ENCODE data around the gene IGLL1. TPM values are rescaled to one million over a fixed set of nuclear protein-coding genes. Genes with fewer than 3 reads are reported as not detected.
"Not testable (repeated sequence)": the region's sequence is repeated elsewhere in the genome, so short reads cannot be mapped to it uniquely, and the experiment has no call there.

IGLL1 gene
- total RNA-seq, 1 experiment from 2014 or later, result not detected

- Histone ChIP-seq H3K27me3 (ENCODE audit: control insufficient read depth, insufficient read depth, low read length) (no peaks in the 10 kb centered on the region), H3K4me3 (ENCODE audit: insufficient read depth, low read depth, low read length) (no peak overlapping the region), H3K36me3 (replicated peaks; ENCODE audit: control insufficient read depth, insufficient read depth, low read length) (no peaks in the 10 kb centered on the region)
- peak; percentile 29 for DNase-seq
These were observed 25.0 kb upstream of the IGLL1 start for GRCh38 chr22:23604939-23605712.

DNA sequence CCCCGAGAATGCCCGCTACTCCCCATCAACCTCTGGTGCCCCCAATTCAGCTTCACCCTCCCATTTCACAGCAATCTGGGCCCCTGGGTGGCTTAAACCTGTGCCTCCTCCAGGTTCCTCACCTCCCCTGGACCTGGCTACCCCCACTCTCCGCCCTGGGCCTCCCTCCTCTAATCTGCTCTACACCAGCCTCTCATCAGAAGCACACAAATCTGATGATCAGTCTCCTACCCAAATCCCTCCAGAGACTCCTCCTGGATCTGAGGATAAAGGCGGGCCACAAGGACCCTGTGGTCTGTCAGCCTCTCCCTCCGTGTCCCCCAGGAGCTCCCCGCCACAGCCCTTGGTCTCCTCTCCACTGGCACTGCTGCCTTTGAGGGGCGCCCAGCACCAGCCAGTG, 23.2 kb upstream of the IGLL1 start:
- Histone ChIP-seq H3K27me3 (ENCODE audit: control insufficient read depth, insufficient read depth, low read length) (no peaks in the 10 kb centered on the region), H3K4me3 (ENCODE audit: insufficient read depth, low read depth, low read length) (no peak overlapping the region), H3K36me3 (replicated peaks; ENCODE audit: control insufficient read depth, insufficient read depth, low read length) (no peaks in the 10 kb centered on the region)
- peak; percentile 41 for DNase-seq

- Histone ChIP-seq H3K4me3 (ENCODE audit: insufficient read depth, low read depth, low read length) (no peak overlapping the region), H3K36me3 (replicated peaks; ENCODE audit: control insufficient read depth, insufficient read depth, low read length) (no peaks in the 10 kb centered on the region), H3K27me3 (ENCODE audit: control insufficient read depth, insufficient read depth, low read length) (no peaks in the 10 kb centered on the region)
- no peak for DNase-seq
These were observed 18.9 kb upstream of the IGLL1 start for GRCh38 chr22:23598805-23599518.

GRCh38 chr22:23597576-23598268, 17.6 kb upstream of the IGLL1 start:
- not testable (repeated sequence) for H3K4me3 ChIP-seq (ENCODE audit: insufficient read depth, low read depth, low read length); DNase-seq; H3K36me3 ChIP-seq (replicated peaks; ENCODE audit: control insufficient read depth, insufficient read depth, low read length); H3K27me3 ChIP-seq (ENCODE audit: control insufficient read depth, insufficient read depth, low read length)

GRCh38 chr22:23595904-23596303, 15.8 kb upstream of the IGLL1 start:
- not testable (repeated sequence) for DNase-seq; H3K36me3 ChIP-seq (replicated peaks; ENCODE audit: control insufficient read depth, insufficient read depth, low read length); H3K27me3 ChIP-seq (ENCODE audit: control insufficient read depth, insufficient read depth, low read length); H3K4me3 ChIP-seq (ENCODE audit: insufficient read depth, low read depth, low read length)

- no peak overlapping the region for H3K4me3 ChIP-seq (ENCODE audit: insufficient read depth, low read depth, low read length)
- DNase-seq, result peak; percentile 26
- H3K27me3 ChIP-seq (ENCODE audit: control insufficient read depth, insufficient read depth, low read length), result no peaks in the 10 kb centered on the region
- H3K36me3 ChIP-seq (replicated peaks; ENCODE audit: control insufficient read depth, insufficient read depth, low read length), result no peaks in the 10 kb centered on the region
These were observed 11.8 kb upstream of the IGLL1 start for GRCh38 chr22:23591846-23592245.

DNA sequence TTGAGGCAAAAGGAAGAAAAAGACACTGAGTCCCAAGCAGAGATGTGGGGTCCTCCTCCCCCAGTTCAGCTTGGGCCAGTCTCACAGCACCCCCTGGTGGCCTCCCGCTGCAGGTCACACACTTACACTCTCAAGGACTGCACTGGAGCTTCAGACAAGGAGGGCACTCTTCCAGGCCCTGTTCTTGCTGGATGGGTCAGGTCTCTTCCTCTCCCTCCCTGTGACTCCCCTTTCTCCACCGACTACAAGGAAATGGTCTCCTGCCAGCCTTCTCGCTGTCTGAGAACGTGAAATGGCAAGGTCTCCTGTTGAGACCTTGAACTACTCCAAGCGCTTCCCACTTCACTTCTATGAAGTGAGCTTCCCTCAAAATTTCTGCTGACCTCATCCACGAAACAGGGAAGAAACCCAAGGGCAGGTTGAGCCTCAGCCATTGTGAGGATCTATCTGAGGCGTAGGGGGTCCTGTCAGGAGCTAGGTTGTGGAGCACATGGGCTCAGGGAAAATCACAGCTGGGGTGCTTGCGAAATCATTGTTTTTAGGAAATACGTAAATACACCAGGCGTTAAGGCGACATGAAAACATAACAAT, 11.2 kb upstream of the IGLL1 start:
- H3K27me3 ChIP-seq (ENCODE audit: control insufficient read depth, insufficient read depth, low read length), result no peaks in the 10 kb centered on the region
- peak; percentile 87 for DNase-seq
- H3K4me3 ChIP-seq (ENCODE audit: insufficient read depth, low read depth, low read length), result no peak overlapping the region
- H3K36me3 ChIP-seq (replicated peaks; ENCODE audit: control insufficient read depth, insufficient read depth, low read length), result no peaks in the 10 kb centered on the region

GRCh38 chr22:23583836-23584235, 3.7 kb upstream of the IGLL1 start:
- no peaks in the 10 kb centered on the region for H3K36me3 ChIP-seq (replicated peaks; ENCODE audit: control insufficient read depth, insufficient read depth, low read length)
- DNase-seq, result peak; percentile 55

GRCh38 chr22:23583153-23583552, 3.1 kb upstream of the IGLL1 start:
- no peak for DNase-seq
- Histone ChIP-seq H3K4me3 (ENCODE audit: insufficient read depth, low read depth, low read length) (no peak overlapping the region), H3K27me3 (ENCODE audit: control insufficient read depth, insufficient read depth, low read length) (no peaks in the 10 kb centered on the region), H3K36me3 (replicated peaks; ENCODE audit: control insufficient read depth, insufficient read depth, low read length) (no peaks in the 10 kb centered on the region)

More at GRCh38 chr22:23583836-23584235, 3.7 kb upstream of the IGLL1 start:
- H3K4me3 ChIP-seq (ENCODE audit: insufficient read depth, low read depth, low read length), result no peak overlapping the region
- H3K27me3 ChIP-seq (ENCODE audit: control insufficient read depth, insufficient read depth, low read length), result no peaks in the 10 kb centered on the region

- H3K4me3 ChIP-seq (ENCODE audit: insufficient read depth, low read depth, low read length), result no peak overlapping the region
These were observed 1.2 kb upstream of the IGLL1 start for GRCh38 chr22:23581260-23581650.

GRCh38 chr22:23580576-23581259, 628 bp upstream of the IGLL1 start:
- DNase-seq, result peak; percentile 33
- Histone ChIP-seq H3K27me3 (ENCODE audit: control insufficient read depth, insufficient read depth, low read length) (no peaks in the 10 kb centered on the region), H3K36me3 (replicated peaks; ENCODE audit: control insufficient read depth, insufficient read depth, low read length) (no peaks in the 10 kb centered on the region)

More at GRCh38 chr22:23581260-23581650, 1.2 kb upstream of the IGLL1 start:
- peak; percentile 51 for DNase-seq
- no peaks in the 10 kb centered on the region for H3K27me3 ChIP-seq (ENCODE audit: control insufficient read depth, insufficient read depth, low read length)
- no peaks in the 10 kb centered on the region for H3K36me3 ChIP-seq (replicated peaks; ENCODE audit: control insufficient read depth, insufficient read depth, low read length)

DNA sequence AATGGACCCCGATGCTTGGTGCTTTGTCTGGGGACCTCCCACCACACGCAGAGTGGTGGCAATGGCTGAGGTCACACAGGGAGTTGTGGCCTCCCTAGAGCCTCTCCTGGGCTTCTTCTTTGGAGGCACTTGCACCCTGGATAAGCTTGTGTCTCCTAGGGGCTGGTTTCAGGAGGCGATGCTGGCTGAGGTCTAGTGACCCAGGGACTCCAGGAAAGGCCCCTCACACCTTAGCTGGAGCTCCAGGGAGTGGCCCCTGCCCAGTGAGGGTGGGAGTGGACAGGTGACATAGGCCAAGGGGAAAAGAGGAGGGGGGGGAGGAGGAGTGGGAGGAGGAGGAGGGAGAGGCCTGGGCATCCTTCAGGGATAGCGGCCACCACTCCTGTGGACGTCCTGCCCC, 810 bp downstream of the IGLL1 start:
- Histone ChIP-seq H3K36me3 (replicated peaks; ENCODE audit: control insufficient read depth, insufficient read depth, low read length) (no peaks in the 10 kb centered on the region), H3K4me3 (ENCODE audit: insufficient read depth, low read depth, low read length) (no peak overlapping the region), H3K27me3 (ENCODE audit: control insufficient read depth, insufficient read depth, low read length) (no peaks in the 10 kb centered on the region)
- peak; percentile 33 for DNase-seq

More at GRCh38 chr22:23580576-23581259, 628 bp upstream of the IGLL1 start:
- H3K4me3 ChIP-seq (ENCODE audit: insufficient read depth, low read depth, low read length), result no peak overlapping the region

DNA sequence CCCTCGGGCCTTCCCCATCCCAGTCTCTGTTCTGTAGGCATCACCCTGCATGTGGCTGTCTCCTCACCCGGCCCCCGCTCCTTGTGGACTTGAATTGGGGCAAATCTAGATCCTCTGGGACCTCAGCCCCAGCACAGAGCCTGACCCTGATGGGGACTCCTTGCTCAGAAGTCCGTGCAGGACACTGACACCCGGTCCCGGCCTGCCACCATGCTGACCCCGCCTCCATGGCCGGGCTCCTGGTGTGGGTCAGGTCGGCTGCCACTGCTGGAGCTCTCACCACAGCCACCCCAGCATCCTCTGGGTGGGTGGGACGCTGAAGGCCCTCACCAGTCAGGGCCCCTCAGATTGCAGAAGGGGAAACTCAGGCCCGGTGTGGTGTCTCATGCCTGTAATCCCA, 1.8 kb downstream of the IGLL1 start:
- peak; percentile 45 for DNase-seq
- no peaks in the 10 kb centered on the region for H3K27me3 ChIP-seq (ENCODE audit: control insufficient read depth, insufficient read depth, low read length)
- no peak overlapping the region for H3K4me3 ChIP-seq (ENCODE audit: insufficient read depth, low read depth, low read length)
- no peaks in the 10 kb centered on the region for H3K36me3 ChIP-seq (replicated peaks; ENCODE audit: control insufficient read depth, insufficient read depth, low read length)

DNA sequence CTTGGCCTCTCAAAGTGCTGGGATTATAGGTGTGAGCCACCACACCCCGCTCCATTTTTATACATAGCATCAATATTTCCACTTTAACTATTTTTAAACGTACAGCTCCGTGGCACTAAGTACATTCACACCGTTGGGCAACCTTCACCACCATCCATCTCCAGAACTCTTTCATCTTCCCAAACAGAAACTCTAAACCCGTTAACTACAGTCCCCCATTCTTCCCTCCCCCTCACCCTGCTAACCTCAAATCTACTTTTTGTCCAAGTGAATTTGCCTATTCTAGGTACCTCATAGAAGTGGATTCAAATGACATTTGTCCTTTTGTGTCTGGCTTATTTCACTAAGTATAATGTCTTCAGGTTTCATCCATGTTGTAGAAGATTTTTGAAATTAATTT, 3.4 kb downstream of the IGLL1 start:
- H3K27me3 ChIP-seq (ENCODE audit: control insufficient read depth, insufficient read depth, low read length), result no peaks in the 10 kb centered on the region
- no peak overlapping the region for H3K4me3 ChIP-seq (ENCODE audit: insufficient read depth, low read depth, low read length)
- no peak for DNase-seq
- no peaks in the 10 kb centered on the region for H3K36me3 ChIP-seq (replicated peaks; ENCODE audit: control insufficient read depth, insufficient read depth, low read length)
